HG03159 (cell line): ENCODE data around the gene FOXL1.

Experiments
- ATAC-seq: cut with Tn5 transposase; IDR thresholded peaks from one replicate; pipeline ENCODE4 v1.9.1; 2021; ENCODE audit warnings: mild to moderate bottlenecking, moderate library complexity; ENCODE audit not compliant: unreplicated experiment

The FOXL1 gene

DNA sequence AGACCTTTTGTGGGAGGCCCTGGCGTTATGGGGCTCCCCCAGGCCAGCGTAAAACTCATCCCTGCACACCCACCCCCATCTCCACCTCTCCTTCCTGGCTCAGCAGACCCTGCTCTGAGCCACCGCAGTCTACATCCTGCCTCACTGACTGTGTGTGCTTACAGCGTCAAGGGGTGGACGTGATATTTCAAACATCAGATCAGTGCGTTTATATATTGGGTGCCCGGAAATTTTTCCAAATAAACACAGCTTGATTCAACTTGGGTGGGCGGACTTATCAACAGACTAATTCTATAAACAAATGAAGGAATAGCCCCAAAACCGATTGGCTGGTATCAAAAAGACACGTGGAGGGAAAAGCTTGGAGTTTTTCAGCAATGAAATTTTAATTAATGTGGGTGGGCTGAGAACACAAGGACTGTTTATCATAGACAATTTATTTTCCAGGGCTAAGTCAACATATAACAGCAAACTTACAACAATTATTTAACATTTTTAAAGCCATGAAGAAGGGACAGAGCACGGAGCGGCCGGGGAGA lies at the start of gene FOXL1:
Gene FOXL1 (plus strand): TSS at position 489 of the 539 bp plus-strand sequence. CDS start 175 bp downstream, outside the sequence.
- no peak for ATAC-seq

GRCh38 chr16:86529160-86529559 lies 49.2 kb upstream of the FOXL1 start:
- ATAC-seq = no peak

- ATAC-seq = no peak
These were observed 47.8 kb upstream of the FOXL1 start for GRCh38 chr16:86530251-86531190.

GRCh38 chr16:86531191-86531545 lies 47.2 kb upstream of the FOXL1 start:
- ATAC-seq = no peak

GRCh38 chr16:86531641-86532525 lies 46.5 kb upstream of the FOXL1 start:
- no peak for ATAC-seq

DNA sequence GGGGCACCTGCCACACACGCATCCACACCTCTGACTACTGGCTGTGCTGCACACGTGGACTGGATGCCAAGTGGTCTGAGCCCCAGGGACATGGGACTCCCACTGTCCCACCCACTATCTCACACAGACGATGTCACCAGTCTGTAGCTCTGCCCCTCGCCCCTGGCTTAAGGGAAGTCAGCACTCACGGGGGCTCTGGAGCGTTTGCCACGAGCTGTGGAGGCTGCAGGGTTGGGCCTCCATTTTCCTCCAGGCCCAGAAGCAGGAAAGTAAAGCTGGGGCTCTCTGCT lies 45.9 kb upstream of the FOXL1 start:
- no peak for ATAC-seq

DNA sequence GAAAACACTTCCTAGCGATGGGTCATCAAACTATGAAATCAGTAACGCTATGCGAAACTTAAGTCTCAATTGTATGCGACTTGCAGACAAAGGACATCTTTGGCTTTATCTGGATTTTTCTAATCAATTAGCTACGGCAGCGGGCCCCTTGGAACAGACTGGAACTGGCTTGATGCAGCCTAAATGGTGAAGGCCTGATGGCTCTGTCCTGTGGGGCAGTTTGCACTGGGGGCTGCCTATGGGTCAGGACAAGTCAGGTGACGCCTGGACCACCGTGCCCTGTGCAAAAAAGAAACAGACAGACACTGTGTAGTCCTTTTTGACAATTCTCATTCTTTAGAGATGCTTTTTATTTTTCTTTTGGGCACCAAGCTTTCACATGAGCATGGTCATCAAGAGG lies 45.3 kb upstream of the FOXL1 start:
- ATAC-seq = no peak

- no peak for ATAC-seq
These were observed 44.5 kb upstream of the FOXL1 start for GRCh38 chr16:86533767-86534351.

DNA sequence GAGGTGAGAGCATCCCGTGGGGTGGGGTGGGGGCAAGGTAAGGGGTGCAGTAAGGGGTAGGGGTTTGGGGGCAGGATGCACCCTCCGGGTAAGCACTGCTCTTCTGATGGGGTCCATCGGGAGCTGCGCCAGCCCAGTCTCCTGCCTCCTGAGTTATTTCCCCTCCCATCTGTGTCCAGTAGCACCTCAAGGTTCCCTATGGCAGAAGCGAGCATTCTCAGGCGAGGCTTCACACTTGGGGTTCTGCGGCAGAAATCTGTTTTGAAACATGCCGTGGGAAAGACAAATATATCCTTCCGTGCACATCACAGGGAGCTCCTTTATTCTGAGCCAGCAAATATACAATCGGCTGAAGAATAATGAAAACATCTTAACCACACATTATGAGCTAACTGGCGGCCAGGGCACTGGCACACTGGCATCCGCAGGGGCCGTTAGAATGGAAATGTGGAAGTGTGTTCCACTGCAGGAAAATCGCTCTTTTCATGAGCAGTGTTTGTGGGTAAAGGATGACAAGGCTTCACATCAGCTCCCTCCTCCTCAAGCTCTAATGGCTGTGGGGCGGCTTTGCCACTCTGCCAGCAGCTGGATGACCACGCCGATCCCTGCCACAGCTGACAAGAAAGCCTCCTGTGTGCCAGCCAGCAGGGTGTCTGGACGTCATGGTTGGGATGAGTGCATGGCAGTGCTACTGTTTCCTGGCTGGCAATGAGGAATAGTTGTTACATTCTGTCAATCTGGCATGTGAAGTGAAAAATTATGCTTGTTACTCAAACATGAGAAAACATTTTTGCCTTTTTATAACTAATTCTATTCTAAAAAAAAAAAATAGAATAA lies 43.4 kb upstream of the FOXL1 start:
- no peak for ATAC-seq

DNA sequence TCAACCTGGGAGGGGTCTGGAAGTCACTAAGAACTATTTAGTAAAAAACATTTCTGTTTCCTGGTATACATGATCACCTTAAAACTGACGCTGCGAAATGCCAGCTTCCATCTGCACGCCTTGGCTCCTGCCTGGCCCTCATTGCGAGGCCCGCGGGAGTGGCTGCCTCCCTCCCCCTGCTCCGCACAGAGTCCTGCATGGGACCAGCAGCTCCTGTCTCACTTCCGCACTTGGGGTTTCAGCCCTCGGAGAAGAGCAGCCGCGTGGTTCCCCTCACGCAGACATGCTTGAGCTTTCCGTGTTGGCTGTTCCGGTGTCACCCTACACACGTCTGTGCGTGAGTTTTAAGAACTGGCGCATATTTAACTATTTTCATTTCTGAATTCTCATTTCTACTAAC lies 41.7 kb upstream of the FOXL1 start:
- no peak for ATAC-seq

DNA sequence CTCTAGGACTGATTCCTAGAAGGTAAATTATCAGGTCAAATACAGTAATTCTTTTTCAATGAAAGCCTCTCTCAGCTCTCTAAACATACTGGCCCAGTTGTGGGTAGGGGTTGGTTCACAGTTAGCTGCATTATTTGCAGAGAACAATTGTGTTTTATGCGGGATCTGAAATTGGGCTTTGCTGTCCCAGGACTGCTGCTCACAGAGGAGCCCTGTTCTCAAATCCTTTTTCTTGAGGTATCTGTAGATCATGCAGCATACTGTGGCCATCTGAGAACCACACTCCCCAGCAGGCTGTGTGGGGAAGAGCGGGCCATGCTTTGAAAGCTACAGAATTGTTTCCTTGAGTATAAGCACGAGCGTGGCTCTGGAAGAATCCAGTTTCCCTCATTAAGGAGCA lies 40.9 kb upstream of the FOXL1 start:
- ATAC-seq = no peak

DNA sequence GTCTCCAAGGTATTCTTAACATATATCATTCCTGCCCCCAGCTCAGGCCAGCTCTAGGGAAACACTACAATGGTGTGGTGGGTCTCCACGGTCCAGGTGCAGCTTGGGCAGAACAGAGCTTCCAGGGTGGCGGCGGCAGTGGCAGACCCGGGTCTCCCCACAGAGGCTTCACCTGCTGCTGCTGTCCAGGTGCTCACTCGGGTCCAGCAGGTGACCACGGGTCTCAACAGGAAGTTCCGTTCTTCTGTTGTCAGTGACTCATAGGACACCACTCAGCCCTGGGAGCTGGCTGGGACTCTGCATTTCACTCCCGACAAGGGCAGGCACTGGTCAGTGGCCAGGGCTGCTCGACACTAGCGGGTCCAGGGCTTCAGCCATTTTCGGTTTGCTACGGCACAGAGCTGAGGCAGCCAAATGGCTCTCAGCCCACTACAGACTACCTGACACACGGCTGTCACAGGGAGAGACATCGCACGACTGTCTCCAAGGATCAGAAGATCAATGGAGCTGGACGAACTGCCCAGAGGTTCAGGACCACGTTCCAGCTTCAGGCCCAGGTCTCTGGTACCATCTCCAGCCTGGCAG lies 40.1 kb upstream of the FOXL1 start:
- no peak for ATAC-seq

- ATAC-seq = no peak
These were observed 37.5 kb upstream of the FOXL1 start for GRCh38 chr16:86540894-86541293.

DNA sequence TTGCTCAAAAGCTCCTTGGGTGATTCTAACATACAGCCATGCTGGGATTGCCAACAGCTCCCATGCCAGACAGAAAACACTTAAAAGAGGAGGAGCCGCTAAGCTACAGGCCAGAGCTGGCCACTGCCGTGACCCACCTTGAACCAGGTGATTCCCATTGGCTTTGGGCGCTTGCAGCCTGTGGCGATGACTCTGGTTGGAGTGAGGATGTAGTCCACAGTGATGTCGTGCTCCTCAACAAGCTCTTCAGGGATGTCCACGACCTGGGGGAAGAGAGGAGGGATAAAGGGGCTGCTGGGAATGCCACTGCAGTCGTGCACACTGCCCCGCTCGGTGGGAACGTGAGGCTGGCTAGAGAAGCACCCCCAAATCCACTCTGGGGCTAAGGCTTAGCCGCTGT lies 36.8 kb upstream of the FOXL1 start:
- no peak for ATAC-seq

- ATAC-seq = no peak
These were observed 35.3 kb upstream of the FOXL1 start for GRCh38 chr16:86542756-86543750.

GRCh38 chr16:86545481-86545880 lies 32.9 kb upstream of the FOXL1 start:
- ATAC-seq = no peak

DNA sequence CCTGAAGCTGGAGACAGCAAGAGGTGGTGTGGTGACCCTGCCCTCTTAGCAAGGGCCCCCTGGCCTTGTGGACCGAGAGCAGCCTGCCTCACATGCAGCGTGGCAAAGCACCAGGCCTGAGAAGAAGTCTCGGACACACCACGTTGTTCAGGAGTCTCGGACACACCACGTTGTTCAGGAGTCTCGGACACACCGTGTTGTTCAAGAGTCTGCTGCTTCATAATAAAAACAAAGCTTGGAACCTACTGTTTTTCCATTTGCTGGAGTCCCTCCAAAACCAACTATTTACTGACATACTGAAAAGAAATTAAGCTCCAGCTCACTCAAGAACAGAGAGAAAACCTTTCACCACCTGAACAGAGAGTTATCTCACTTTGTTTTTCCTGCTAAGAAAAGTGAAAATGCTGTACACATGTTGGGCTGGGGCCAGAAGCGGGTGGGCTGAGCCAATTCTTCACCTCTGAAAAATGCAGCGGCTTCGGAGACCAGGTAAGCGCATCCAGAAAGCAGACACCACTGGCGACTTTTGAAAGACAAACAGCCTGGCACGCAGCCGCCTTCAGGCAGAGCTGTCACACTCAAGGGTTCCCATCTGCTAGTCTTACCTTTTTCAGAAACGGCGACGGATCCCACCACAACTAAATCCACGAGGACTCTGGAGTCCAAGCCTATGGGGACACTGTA lies 32.3 kb upstream of the FOXL1 start:
- ATAC-seq = no peak

GRCh38 chr16:86546638-86547013 lies 31.7 kb upstream of the FOXL1 start:
- ATAC-seq = no peak
